H1 (cell line): ENCODE results near the gene POLL. TPM values are rescaled to one million over a fixed set of nuclear protein-coding genes. Genes with fewer than 3 reads are reported as not detected.

Source experiments
- BRCA1 ChIP-seq: IDR thresholded peaks from 2 replicates; pipeline ENCODE4 v1.6.1; 2012; ENCODE audit warnings: low read depth, low read length, improper control_type of control experiment
- CHD1 ChIP-seq: IDR thresholded peaks from 2 replicates; pipeline ENCODE4 v1.6.1; 2012; ENCODE audit warnings: low read depth, low read length, improper control_type of control experiment
- CHD7 ChIP-seq: fragments of 300-600 bp; sonication (generic); IDR thresholded peaks from 2 replicates; pipeline ENCODE4 v1.7.1; 2012; ENCODE audit warnings: low read length, moderate library complexity, mild to moderate bottlenecking, inconsistent platforms; ENCODE audit not compliant: insufficient replicate concordance
- E2F6 ChIP-seq: IDR thresholded peaks from 2 replicates; pipeline ENCODE4 v1.6.1; 2012; ENCODE audit warnings: inconsistent platforms
- HDAC2 ChIP-seq, 2 experiments: fragments of 300-600 bp in 1 of 2; sonication (generic) in 1 of 2; IDR thresholded peaks; 2 replicates each; pipeline ENCODE4 v1.6.1; 2011 to 2012; ENCODE audit warnings: low read depth in 2 of 2, low read length in 2 of 2, mild to moderate bottlenecking in 2 of 2, moderate library complexity in 2 of 2, borderline replicate concordance in 1 of 2, inconsistent platforms in 1 of 2
- RAD21 ChIP-seq, 2 experiments: IDR thresholded peaks in 1 of 2; conservative IDR thresholded peaks in 1 of 2; 2 replicates each; pipeline ENCODE4 v1.6.1; 2011; ENCODE audit warnings: low read depth in 2 of 2, low read length in 2 of 2, improper control_type of control experiment in 1 of 2, inconsistent platforms in 1 of 2, mild to moderate bottlenecking in 1 of 2, moderate library complexity in 1 of 2
- SP1 ChIP-seq: IDR thresholded peaks from 2 replicates; pipeline ENCODE4 v1.6.1; 2011; ENCODE audit warnings: low read depth, low read length
- ZNF274 ChIP-seq: IDR thresholded peaks from 2 replicates; pipeline ENCODE4 v1.7.0; 2012; ENCODE audit warnings: low read length, borderline replicate concordance; ENCODE audit errors: extremely low read depth
- polyA plus RNA-seq, 7 experiments: library from polyadenylated mRNA; depleted of rRNA in 3 of 7; stranded (reverse) in 5 of 7; unstranded in 2 of 7; fragments of >200 nt in 5 of 7; fragments of 200-250 nt in 2 of 7; gene quantifications; 1 replicate in 5 of 7; 2 replicates in 1 of 7; 4 replicates in 1 of 7; pipeline versions ENCODE4 v1.2.1 to v1.2.3, GENCODE V29; 2011 to 2013; ENCODE audit warnings: missing spikeins in 2 of 7, mixed read lengths in 2 of 7
- total RNA-seq: library from RNA; stranded (reverse); fragmentation: NEBNext Ultra II Directional; extraction: Animal tissue kit (Norgen Biotek cat#: 25700); gene quantifications from 2 replicates; pipeline ENCODE4 v1.2.1, GENCODE V29; 2021

The POLL gene
- total and polyA plus RNA-seq, 2 of the 8 experiments (the other 6 are each of a cell fraction or from before 2014, with no cell fraction given), result 26.1 to 45.9 TPM

GRCh38 chr10:101580486-101581399, 7.3 kb downstream of the POLL start (continued):
- TF ChIP-seq CHD7 (no peak), E2F6 (no peak; the same call in 1 of the 2 replicates), BRCA1 (no peak), ZNF274 (no peak), SP1 (0 out of 2 replicates have a peak, but pooled peaks have one; percentile 34), CHD1 (no peak), RAD21 (IDR thresholded peaks at IDR 0.05 in 1 of 2, conservative IDR thresholded peaks at IDR 0.05 in 1 of 2; ENCODE audit: low read depth in 2 of 2, low read length in 2 of 2) (no peak), HDAC2 (IDR thresholded peaks at IDR 0.05; ENCODE audit: borderline replicate concordance in 1 of 2, low read depth in 2 of 2, low read length in 2 of 2) (0 out of 4 replicates have a peak, but pooled peaks of 1 of the 2 experiments have one; percentile 11)
